Stimulated activated naive CD8-positive, alpha-beta T cell treated with anti-CD3 and anti-CD28 coated beads, Interleukin-15, Interleukin-2, amounts not matched to agents 100 U/mL and 50 U/mL, for 24 hours (primary cell): Measurements from ENCODE around the gene DDX11.
"Not testable (repeated sequence)": the region's sequence is repeated elsewhere in the genome, so short reads cannot be mapped to it uniquely, and the experiment has no call there.

Experiments used
- ATAC-seq: fragments of 150-1000 bp; cut with Tn5 transposase; one replicate; pipeline ENCODE4 v1.10.0; 2021
- DNase-seq: peaks from one replicate; pipeline ENCODE4 v3.0.0; 2021

The DDX11 gene

DNA sequence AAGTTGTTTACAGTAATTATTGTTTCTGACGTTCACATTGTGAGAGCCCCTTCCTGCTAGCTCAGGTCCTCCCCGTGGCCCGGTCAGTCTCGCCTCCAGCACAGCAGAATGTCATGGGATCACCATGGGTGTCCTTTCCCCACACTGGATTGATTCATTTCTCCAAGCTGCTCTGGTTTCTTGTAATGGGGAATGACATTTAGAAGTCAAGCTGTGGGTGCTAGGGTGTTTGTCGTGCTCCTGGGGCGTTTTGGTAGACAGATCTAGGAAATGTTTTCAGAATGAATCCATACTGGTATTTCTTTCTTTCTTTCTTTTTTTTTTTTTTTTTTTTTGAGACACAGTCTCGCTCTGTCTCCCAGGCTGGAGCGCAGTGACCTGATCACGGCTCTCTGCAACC is 25.1 kb downstream of the DDX11 start:
- not testable (repeated sequence) for ATAC-seq, DNase-seq

DNA sequence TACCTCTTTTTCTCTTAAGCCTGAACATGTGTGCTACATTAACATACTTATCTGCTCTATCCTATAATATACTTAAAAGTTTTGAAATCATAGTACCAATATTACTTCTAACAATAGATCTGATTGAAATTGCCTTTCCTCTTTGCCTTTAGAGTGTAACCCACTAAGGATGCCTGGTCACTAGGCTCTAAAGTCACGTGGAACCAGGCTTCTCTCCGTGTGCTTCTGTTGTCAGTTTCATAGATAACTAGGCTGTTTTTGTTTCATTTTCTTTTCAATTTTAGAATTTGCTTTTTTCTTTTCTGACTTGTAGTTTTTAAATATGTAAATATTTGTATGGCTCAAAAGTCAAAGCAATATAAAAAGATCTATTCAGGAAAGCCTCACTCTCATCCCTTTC is 25.8 kb downstream of the DDX11 start:
- not testable (repeated sequence) for ATAC-seq, DNase-seq

DNA sequence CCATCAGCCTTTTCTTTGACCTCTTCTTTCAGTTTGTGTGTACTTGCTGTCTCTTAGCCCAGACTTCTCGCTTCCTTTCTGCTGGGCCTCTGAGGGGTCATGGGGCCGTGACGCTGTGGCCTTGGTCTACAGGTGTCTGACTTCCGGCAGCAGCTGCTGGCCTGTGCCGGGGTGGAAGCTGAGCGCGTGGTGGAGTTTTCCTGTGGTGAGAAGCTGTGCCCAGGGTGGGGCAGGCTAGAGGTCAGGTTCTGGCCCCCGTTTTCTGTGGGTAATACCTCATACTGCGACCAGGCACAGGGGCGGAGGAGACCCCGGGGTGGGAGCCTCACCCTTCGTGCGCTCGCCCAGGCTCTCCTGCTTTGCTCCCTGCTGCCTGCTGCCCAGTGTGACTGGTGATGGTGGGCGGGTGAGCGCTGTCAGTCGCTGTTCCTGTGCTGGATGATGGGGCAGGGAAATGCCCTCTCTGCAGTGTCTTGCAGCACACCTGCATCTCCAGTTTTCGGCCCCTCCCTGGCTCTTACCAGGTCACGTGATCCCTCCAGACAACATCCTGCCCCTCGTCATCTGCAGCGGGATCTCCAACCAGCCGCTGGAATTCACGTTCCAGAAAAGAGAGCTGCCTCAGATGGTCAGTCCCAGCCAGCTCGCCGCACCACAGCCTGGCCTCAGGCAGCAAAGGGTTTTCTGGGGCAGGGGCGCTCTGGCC is 27.0 kb downstream of the DDX11 start:
- not testable (repeated sequence) for DNase-seq, ATAC-seq

DNA sequence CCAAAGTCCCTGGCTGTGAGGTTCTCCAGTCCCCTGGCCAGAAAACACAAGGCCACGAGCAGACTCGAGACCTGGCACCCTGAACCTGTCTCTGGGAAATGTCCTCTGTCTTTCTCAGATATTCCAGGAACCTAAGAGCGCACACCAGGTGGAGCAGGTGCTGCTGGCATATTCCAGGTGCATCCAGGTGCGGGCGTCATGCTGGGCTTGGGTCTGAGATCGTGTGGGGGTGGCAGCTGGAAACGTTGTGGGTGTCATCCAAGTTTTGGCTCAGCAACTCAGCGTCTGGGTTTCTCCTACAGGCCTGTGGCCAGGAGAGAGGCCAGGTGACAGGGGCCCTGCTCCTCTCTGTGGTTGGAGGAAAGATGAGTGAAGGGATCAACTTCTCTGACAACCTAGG is 28.5 kb downstream of the DDX11 start:
- DNase-seq, ATAC-seq: not testable (repeated sequence)

- not testable (repeated sequence) for ATAC-seq, DNase-seq
Measured at GRCh38 chr12:31102596-31102995, 28.9 kb downstream of the DDX11 start.

DNA sequence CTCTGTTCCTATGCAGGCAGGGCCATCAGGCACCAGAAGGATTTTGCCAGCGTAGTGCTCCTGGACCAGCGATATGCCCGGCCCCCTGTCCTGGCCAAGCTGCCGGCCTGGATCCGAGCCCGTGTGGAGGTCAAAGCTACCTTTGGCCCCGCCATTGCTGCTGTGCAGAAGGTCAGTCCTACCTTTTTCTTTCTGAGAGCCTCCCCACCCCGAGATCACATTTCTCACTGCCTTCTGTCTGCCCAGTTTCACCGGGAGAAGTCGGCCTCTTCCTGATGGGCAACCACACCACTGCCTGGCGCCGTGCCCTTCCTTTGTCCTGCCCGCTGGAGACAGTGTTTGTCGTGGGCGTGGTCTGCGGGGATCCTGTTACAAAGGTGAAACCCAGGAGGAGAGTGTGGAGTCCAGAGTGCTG is 29.9 kb downstream of the DDX11 start:
- not testable (repeated sequence) for ATAC-seq, DNase-seq

- ATAC-seq: not testable (repeated sequence)
Measured at GRCh38 chr12:31104220-31104619, 30.6 kb downstream of the DDX11 start.

DNA sequence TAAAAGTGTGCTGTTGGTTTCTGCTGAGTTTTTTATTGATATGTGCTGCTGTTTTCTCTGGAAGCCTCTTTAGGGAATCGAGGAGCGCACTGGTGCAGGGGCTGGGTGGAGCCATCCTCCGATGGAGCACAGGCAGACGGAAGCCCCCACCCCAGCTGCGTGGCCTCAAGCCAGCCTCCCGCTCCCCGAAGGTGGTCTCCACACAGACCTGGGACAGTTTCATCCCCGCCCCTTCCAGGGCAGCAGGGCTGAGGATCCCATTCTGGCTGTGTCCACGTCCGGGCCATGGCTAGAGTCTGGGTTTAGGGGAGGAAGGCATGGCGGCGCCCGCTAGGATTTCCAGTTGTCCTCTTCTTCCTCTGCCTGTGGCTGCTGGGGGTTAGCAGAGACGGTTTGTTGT is 31.1 kb downstream of the DDX11 start:
- not testable (repeated sequence) for ATAC-seq, DNase-seq

More at GRCh38 chr12:31104220-31104619, 30.6 kb downstream of the DDX11 start:
- not testable (repeated sequence) for DNase-seq

DNA sequence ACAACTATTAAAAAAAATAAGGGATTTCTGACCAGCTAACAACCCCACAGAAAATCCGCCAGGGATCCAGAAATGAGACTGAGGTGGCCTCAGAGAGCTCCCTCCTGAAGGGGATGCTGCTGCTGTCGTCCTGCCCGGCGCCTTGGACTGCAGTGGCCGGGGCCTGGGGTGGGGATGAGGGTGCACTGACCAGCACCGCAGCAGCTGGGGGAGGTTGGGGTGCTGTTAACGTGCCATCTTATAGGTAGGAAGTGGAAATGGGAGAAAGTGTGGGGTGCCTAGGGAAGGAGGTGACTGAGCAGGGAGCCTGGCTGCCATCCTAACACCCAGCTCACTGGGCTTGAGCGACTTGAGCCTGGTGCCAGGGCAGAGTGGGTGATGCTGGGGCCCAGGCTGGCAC is 32.0 kb downstream of the DDX11 start:
- ATAC-seq (no peak), DNase-seq (no peak)

DNA sequence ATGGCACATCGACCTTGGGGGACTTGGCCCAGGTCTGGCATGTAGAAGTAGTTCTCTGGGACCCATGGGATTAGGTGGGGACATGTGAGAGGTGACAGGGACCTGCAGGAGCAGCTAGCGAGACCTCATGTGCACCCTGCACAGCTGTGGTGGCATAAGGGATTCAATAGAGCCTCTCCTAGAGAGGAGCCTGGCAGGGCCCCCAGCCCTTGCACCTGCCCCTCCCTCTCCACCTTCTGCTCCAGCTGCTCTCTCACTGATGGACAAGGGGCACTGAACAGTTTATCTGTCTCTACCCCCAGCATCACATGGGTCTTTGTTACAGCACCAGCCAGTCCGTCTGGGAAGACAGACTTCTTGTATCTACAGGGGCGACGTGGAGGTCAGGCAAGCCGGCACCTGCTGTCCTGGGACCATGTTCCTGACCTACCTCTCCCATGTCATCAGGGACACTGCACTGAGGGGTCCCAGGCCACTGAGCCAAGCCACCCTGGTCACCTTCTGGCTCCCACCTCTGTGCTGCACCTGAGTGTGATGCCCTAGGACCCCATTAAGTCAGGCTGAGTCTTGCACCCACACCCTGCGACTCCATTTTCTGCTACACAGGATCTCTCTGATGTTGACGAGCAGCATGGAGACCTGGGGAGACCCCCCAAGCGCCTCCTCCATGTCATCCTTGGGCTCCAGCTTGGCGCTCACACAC is 32.6 kb downstream of the DDX11 start:
- ATAC-seq: no peak

DNA sequence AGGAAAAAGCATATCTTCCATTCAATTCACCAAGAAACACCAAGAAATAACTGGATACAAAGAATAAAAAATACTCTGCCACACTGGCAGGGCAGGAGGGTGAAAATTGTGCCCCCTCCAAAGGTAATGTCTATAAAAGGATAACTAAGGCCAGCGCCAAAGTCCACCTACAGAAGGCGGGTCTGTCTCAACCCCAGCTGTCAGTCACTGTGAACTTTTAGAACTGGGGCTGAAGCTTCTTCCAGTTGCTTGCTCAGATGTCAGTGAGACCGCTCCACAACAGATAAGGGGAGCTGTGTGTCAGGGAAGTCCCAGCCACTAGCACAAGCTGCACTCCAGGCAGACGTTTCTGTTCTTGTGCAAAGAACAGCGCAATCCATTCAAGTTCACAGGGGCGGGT is 36.1 kb downstream of the DDX11 start:
- not testable (repeated sequence) for ATAC-seq, DNase-seq

More for the DNA sequence above, 32.6 kb downstream of the DDX11 start:
- no peak for DNase-seq

DNA sequence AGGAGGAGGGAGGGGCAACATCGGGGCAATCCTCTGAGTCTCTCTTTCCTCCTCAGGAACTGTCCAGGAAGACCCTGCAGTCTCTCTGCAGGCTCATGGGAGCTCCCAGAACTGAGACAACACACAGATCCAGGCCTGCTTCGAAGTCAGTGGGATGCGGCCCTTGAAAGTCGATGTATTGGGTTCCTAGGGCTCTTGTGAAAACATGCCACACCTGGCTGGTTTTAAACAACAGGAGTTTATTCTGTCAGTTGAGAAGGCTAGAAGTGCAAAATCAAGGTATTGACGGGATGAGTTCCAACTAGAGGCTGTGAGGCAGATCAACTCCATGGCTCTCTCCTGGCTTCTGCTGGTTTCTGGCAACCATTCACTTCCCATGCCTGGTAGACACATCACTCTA is 36.6 kb downstream of the DDX11 start:
- not testable (repeated sequence) for DNase-seq, ATAC-seq

DNA sequence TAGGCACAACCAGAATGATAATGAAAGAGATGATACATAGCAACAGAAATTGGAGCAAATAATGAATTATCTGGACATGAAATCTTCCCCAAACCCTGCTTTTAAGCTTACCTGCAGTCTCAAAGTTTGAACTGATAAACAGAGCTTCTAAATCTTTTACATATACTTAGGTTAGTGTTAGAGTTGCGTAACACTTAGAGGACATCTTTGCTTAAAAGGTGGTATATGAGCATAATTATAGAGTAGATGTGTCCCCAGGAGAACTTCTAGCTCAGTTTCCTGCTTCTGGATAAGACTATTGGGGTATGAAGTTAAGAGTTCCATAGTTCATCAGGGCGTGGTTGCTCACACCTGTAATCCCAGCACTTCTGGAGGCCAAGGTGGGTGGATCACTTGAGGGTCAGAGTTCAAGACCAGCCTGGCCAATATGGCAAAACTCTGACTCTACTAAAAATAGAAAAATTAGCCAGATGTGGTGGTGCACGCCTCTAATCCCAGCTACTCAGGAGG is 41.5 kb downstream of the DDX11 start:
- DNase-seq, ATAC-seq: not testable (repeated sequence)

- not testable (repeated sequence) for DNase-seq, ATAC-seq
Measured at GRCh38 chr12:31116846-31117202, 43.2 kb downstream of the DDX11 start.

- peak; percentile 76 for ATAC-seq
- DNase-seq: peak; percentile 77
Measured at GRCh38 chr12:31117203-31118011, 43.7 kb downstream of the DDX11 start.

DNA sequence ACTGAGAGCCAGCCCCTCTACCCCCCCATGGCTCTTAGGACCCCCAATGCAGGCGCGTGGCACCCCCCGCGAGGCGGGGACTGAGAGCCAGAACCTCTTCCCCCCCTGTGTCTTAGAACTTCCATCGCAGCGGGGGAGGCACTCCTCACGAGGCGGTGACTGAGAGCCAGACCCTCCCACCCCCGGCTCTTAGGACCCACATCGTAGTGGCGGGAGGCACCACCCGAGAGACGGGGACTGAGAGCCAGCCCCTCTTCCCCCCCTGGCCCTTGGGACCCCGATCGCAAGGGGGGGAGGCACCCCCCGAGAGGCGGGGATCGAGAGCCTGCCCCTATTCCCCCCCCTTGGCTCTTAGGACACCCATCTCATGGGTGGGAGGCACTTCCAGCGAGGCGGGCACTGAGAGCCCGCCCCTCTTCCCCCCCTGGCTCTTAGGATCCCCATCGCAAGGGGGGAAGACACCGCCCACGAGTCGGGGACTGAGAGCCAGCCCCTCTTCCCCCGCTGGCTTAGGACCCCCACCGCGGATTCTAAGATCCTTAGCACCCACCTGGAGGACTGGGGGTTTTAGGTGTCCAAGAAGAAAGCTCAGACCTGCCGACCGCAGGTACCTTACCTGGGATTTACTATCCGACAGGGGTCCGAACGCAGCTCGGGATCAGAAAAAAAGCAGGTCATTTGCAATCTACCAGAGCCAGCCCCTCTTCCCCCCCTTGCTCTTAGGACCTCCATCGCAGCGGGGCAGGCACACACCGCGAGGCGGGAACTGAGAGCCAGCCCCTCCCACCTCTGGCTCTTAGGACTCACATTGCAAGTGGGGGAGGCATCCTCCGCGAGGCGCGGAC is 44.9 kb downstream of the DDX11 start:
- DNase-seq (peak; percentile 31), ATAC-seq (peak; percentile 39)

- no peak for ATAC-seq
Measured at GRCh38 chr12:31119192-31119802, 45.6 kb downstream of the DDX11 start.

GRCh38 chr12:31119803-31120211 is 46.1 kb downstream of the DDX11 start:
- no peak for ATAC-seq
- DNase-seq: no peak

More at GRCh38 chr12:31119192-31119802, 45.6 kb downstream of the DDX11 start:
- no peak for DNase-seq

DNA sequence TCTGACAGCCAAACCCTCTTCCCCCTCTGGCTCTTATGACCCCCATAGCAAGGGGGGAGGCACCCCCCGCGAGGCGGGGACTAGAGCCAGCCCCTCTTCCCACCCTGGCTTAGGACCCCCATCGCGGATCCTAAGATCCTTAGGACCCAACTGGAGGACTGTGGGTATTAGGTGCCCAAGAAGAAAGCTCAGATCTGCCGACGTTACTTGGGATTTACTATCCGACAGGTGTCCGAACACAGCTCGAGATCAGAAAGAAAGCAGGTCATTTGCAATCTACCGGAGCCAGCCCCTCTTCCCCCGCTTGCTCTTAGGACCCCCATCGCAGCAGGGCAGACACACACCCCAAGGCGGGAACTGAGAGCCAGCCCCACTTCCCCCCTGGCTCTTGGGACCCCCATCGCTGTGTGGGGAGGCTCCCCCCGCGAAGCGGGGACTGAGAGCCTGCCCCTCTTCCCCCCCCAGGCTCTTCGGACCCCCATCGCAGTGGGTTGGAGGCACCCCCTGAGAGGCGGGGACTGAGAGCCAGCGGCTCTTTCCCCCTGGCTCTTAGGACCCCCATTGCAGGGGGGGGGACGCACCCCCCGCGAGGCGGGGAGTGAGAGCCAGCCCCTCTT is 46.8 kb downstream of the DDX11 start:
- DNase-seq (no peak), ATAC-seq (no peak)

GRCh38 chr12:31121022-31121728 is 47.5 kb downstream of the DDX11 start:
- not testable (repeated sequence) for DNase-seq, ATAC-seq
